HCT116 (cell line): ENCODE data around the gene CD99.

Source experiments
- EZH2phosphoT487 ChIP-seq: fragments of 200-600 bp; IDR thresholded peaks from 2 replicates; pipeline ENCODE4 v1.6.1; 2018; ENCODE audit warnings: antibody characterized with exemption, borderline replicate concordance
- JUND ChIP-seq: IDR thresholded peaks from 2 replicates; pipeline ENCODE4 v1.6.1; 2012
- POLR2A ChIP-seq: IDR thresholded peaks from 2 replicates; pipeline ENCODE4 v1.7.0; 2011; ENCODE audit warnings: borderline replicate concordance; ENCODE audit not compliant: insufficient read depth, insufficient read length; ENCODE audit errors: extremely low read depth
- POLR2AphosphoS5 ChIP-seq: IDR thresholded peaks from 2 replicates; pipeline ENCODE4 v1.6.1; 2011; ENCODE audit warnings: mild to moderate bottlenecking, low read depth, low read length, moderate library complexity
- RAD21 ChIP-seq: IDR thresholded peaks from 2 replicates; pipeline ENCODE4 v1.6.1; 2012; ENCODE audit warnings: low read depth, mild to moderate bottlenecking
- SIN3A ChIP-seq: IDR thresholded peaks from 2 replicates; pipeline ENCODE4 v1.6.1; 2012; ENCODE audit warnings: low read depth
- SRF ChIP-seq: IDR thresholded peaks from 2 replicates; pipeline ENCODE4 v1.6.1; 2012; ENCODE audit warnings: low read depth
- ZFX ChIP-seq: fragments of 450-650 bp; IDR thresholded peaks from 2 replicates; pipeline ENCODE4 v1.6.1; 2017
- ZNF274 ChIP-seq: fragments of 200-500 bp; sonication (Bioruptor generic); IDR thresholded peaks from 2 replicates; pipeline ENCODE4 v1.6.1; 2014; ENCODE audit warnings: mild to moderate bottlenecking, low read depth, low read length, inconsistent platforms
- TF ChIP-seq, protein P1 (sequence below): IDR thresholded peaks from 2 replicates; pipeline ENCODE4 v1.6.1; 2012
- TF ChIP-seq, protein P2 (sequence below), 3 experiments: fragments of 200-600 bp in 1 of 3; sonication (generic) in 1 of 3; IDR thresholded peaks in 2 of 3; conservative IDR thresholded peaks in 1 of 3; 2 replicates each; pipeline ENCODE4 v1.5.1; 2012 to 2017; ENCODE audit warnings: low read depth in 2 of 3, low read length in 2 of 3, antibody characterized with exemption in 1 of 3, borderline replicate concordance in 1 of 3, control low read depth in 1 of 3, mild to moderate bottlenecking in 1 of 3, mixed read lengths in 1 of 3, mixed run types in 1 of 3, moderate library complexity in 1 of 3; ENCODE audit not compliant: insufficient read depth in 1 of 3
- TF ChIP-seq, protein P3 (sequence below): IDR thresholded peaks from 2 replicates; pipeline ENCODE4 v1.6.1; 2012
- TF ChIP-seq, protein P4 (sequence below): IDR thresholded peaks from 2 replicates; pipeline ENCODE4 v1.6.1; 2011; ENCODE audit warnings: mild to moderate bottlenecking, low read length, moderate library complexity; ENCODE audit not compliant: insufficient replicate concordance; ENCODE audit errors: extremely low read depth

DNA sequence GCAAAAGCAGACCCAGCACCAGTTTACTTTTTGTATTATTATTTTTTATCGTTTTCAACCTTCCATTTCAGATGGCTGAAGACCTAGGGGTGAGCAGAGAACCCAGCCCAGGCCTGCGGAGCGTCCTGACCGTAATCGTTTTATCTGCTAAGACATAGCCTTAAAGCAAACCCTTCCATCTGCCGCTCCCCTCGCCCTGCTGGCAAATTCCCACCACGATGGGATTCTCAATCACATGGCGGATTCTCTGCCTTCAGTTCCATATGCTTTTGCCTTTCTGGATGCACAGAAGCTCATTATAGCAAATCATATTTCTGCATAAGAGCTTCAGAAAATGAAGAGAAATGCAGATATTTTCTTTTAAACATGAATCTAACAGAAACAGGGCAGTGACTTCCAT is 42.2 kb downstream of the CD99 start:
- TF ChIP-seq POLR2A (no peak), ZNF274 (no peak), JUND (no peak), EZH2phosphoT487 (no peak), ZFX (no peak), SIN3A (no peak), POLR2AphosphoS5 (no peak), SRF (no peak), RAD21 (no peak)
- TF ChIP-seq, protein P1, sequence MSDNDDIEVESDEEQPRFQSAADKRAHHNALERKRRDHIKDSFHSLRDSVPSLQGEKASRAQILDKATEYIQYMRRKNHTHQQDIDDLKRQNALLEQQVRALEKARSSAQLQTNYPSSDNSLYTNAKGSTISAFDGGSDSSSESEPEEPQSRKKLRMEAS, result no peak
- TF ChIP-seq, protein P2, sequence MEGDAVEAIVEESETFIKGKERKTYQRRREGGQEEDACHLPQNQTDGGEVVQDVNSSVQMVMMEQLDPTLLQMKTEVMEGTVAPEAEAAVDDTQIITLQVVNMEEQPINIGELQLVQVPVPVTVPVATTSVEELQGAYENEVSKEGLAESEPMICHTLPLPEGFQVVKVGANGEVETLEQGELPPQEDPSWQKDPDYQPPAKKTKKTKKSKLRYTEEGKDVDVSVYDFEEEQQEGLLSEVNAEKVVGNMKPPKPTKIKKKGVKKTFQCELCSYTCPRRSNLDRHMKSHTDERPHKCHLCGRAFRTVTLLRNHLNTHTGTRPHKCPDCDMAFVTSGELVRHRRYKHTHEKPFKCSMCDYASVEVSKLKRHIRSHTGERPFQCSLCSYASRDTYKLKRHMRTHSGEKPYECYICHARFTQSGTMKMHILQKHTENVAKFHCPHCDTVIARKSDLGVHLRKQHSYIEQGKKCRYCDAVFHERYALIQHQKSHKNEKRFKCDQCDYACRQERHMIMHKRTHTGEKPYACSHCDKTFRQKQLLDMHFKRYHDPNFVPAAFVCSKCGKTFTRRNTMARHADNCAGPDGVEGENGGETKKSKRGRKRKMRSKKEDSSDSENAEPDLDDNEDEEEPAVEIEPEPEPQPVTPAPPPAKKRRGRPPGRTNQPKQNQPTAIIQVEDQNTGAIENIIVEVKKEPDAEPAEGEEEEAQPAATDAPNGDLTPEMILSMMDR (IDR thresholded peaks at IDR 0.05 in 2 of 3, conservative IDR thresholded peaks at IDR 0.05 in 1 of 3; ENCODE audit: borderline replicate concordance in 1 of 3, insufficient read depth in 1 of 3, low read depth in 2 of 3, low read length in 2 of 3), result no peak
- TF ChIP-seq, protein P3, sequence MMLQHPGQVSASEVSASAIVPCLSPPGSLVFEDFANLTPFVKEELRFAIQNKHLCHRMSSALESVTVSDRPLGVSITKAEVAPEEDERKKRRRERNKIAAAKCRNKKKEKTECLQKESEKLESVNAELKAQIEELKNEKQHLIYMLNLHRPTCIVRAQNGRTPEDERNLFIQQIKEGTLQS, result no peak
- TF ChIP-seq, protein P4, sequence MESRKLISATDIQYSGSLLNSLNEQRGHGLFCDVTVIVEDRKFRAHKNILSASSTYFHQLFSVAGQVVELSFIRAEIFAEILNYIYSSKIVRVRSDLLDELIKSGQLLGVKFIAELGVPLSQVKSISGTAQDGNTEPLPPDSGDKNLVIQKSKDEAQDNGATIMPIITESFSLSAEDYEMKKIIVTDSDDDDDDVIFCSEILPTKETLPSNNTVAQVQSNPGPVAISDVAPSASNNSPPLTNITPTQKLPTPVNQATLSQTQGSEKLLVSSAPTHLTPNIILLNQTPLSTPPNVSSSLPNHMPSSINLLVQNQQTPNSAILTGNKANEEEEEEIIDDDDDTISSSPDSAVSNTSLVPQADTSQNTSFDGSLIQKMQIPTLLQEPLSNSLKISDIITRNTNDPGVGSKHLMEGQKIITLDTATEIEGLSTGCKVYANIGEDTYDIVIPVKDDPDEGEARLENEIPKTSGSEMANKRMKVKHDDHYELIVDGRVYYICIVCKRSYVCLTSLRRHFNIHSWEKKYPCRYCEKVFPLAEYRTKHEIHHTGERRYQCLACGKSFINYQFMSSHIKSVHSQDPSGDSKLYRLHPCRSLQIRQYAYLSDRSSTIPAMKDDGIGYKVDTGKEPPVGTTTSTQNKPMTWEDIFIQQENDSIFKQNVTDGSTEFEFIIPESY, result no peak
